GM18507 (cell line): ENCODE measurements around the gene TMEM60.

ENCODE experiments used
- DNase-seq: peaks from one replicate; pipeline ENCODE4 v3.0.0; 2011; ENCODE audit warnings: low read depth; ENCODE audit not compliant: insufficient read length; ENCODE audit errors: extremely low spot score
- FAIRE-seq: peaks from 2 replicates; lab custom pipeline; 2011; peaks lifted over from hg19 to GRCh38; lab: Jason Lieb, UNC

The TMEM60 gene

GRCh38 chr7:77783545-77783944 is 14.7 kb downstream of the TMEM60 start:
- no peak for DNase-seq
- FAIRE-seq, result peak; percentile 41

DNA sequence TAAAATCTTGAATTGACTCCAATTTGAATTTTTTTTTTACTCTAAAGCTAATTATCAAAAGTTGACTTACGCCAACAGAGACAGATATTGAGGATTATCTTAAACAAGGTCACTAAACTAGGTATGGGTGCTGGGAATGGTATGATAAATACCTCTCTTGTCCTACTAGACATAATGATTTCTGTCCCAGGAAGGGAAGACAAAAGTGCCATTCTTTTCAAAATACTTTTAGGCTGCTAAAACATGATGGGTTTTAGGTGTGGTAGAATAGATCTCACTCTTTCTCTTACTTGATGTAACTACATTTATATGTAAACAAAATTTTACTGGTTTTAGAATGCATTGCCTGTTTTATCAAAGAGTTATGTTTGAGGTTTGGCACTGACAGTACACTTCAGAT is 15.1 kb downstream of the TMEM60 start:
- no peak for DNase-seq
- no peak for FAIRE-seq

GRCh38 chr7:77782383-77782782 is 15.9 kb downstream of the TMEM60 start:
- FAIRE-seq (no peak), DNase-seq (no peak)

- no peak for DNase-seq
- no peak for FAIRE-seq
Observed at GRCh38 chr7:77778535-77778934, 19.7 kb downstream of the TMEM60 start.

- no peak for FAIRE-seq
- DNase-seq, result no peak
Observed at GRCh38 chr7:77771901-77772300, 26.3 kb downstream of the TMEM60 start.

GRCh38 chr7:77770316-77770715 is 27.9 kb downstream of the TMEM60 start:
- no peak for DNase-seq
- no peak for FAIRE-seq

DNA sequence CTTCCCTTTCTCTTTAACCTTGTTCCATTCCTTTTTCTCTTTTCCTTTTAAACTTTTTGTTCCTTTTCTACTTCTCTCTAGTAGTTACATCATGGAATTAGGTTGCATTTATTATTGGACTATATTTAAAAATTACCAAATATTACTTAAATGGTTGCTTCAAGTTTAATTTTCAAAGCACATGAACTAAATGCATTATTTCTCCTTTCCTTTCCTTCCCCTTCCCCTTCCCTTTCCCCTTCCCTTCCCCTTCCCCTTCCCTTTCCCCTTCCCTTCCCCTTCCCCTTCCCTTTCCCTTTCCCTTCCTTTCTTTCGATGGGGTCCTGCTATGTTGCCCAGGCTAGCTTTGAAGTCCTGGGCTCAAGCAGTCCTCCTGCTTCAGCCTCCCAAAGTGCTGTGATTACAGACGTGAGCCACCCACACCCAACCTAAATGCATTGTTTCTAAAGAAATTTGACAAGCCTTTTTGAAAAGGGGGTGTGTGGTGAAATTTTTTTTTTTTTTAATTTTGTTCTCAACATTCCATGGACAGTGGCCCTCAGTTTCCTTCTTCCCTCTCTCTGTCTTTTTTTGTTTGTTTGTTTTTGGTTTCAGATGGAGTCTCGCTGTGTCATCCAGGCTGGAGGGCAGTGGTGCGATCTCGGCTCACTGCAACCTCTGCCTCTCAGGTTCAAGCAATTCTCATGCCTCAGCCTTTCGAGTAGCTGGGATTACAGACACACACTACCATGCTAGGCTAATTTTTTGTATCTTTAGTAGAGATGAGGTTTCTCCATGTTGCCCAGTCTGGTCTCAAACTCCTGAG is 31.2 kb downstream of the TMEM60 start:
- DNase-seq, result no peak
- no peak for FAIRE-seq

GRCh38 chr7:77765906-77766800 is 32.1 kb downstream of the TMEM60 start:
- DNase-seq (peak; percentile 8), FAIRE-seq (peak; percentile 64)

- FAIRE-seq (no peak), DNase-seq (no peak)
Observed at GRCh38 chr7:77765481-77765880, 32.8 kb downstream of the TMEM60 start.

- FAIRE-seq, result no peak
- DNase-seq, result no peak
Observed at GRCh38 chr7:77760809-77761453, 37.3 kb downstream of the TMEM60 start.

- FAIRE-seq, result peak; percentile 85
Observed at GRCh38 chr7:77759294-77759889, 38.8 kb downstream of the TMEM60 start.

GRCh38 chr7:77757589-77757988 is 40.6 kb downstream of the TMEM60 start:
- FAIRE-seq, result peak; percentile 80
- DNase-seq, result no peak

More at GRCh38 chr7:77759294-77759889, 38.8 kb downstream of the TMEM60 start:
- DNase-seq, result no peak

- no peak for FAIRE-seq
Observed at GRCh38 chr7:77753173-77753572, 45.1 kb downstream of the TMEM60 start.

DNA sequence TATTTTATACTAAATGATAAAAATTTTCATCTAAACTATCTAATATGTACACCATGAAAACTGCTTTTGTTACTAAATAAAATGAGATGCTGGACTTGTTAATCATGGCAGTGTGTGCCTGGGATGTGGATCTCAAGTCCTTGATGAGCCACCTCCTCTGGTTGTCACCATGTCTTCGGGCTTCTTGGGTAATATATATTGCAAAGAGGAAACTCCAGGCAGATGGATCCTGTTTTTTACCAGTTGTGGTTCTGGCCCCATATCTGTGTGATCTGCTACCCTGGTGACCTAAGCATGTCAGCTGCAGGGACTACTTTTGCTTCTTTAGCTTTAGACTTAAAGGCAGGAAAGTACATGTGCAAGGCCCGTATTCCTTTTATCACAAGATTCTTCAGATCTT is 46.2 kb downstream of the TMEM60 start:
- DNase-seq, result no peak
- FAIRE-seq, result no peak

More at GRCh38 chr7:77753173-77753572, 45.1 kb downstream of the TMEM60 start:
- DNase-seq, result no peak

GRCh38 chr7:77747718-77748117 is 50.5 kb downstream of the TMEM60 start:
- no peak for FAIRE-seq
- DNase-seq, result no peak

- DNase-seq (no peak), FAIRE-seq (no peak)
Observed at GRCh38 chr7:77747178-77747577, 51.1 kb downstream of the TMEM60 start.

DNA sequence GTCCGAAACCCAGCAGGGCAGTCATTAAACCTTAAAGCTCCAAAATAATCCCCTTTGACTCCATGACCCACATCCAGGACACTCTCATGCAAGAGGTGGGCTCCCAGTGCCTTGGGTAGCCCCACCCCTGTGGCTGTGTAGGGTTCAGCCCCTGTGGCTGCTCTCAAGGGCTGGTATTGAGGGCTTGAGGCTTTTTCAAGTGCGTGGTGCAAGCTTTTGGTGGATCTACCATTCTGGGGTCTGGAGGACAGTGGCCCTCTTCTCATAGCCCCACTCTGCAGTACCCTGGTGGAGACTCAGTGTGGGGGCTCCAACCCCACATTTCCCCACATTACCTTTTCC is 51.4 kb downstream of the TMEM60 start:
- no peak for DNase-seq
- no peak for FAIRE-seq

- FAIRE-seq (no peak), DNase-seq (no peak)
Observed at GRCh38 chr7:77746164-77746823, 51.9 kb downstream of the TMEM60 start.

DNA sequence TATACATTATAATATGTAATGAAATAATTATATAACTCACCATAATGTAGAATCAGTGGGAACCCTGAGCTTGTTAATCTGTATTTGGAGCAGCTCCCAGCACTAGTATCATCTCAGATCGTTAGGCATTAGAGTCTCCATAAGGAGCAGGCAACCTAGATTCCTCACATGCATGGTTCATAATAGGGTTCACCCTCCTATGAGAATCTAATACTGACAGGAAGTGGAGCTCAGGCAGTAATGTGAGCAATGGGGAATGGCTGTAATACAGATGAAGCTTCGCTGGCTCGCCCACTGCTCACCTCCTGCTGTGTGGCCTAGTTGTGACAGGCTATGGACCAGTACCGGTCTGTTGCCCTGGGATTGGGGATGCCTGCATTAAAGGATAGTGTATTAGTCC is 52.5 kb downstream of the TMEM60 start:
- FAIRE-seq (no peak), DNase-seq (no peak)
